Measurements from ENCODE around the gene CLMP.

DNA sequence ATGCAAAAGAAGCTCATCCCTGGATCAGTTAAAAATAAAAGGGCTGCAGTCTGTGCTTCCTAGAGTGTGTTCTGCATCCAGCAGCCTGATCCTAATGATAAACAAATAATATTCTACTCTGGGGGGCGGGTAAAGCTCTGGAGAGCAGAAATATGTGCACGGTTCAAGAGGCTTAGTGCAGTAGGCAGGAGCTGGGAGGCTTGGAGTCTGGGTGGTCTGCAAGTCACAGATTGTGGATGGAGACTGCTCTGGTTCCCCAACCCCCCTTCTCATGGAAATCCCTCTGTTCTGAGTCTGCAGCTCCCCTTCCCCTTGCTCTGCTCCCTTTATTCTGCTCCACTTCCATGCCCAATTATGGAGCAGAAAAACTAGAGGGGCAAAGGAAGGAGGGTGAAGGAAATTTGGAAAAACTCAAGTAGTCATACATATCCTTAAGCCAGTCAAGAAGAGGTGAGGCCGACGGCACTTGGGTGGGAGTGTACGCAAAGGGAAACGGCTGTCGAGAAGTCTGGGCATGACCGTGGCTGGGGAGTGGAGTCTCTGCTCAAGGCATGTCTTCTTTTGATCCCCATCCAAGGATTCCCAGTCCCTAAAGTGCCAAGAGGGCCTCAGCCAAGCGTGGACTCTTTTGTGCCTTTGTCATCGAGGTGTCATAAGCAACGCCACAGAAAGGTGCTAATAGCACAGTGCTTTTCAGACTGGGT is 16.3 kb upstream of the CLMP start:
- TF ChIP-seq, protein P1, sequence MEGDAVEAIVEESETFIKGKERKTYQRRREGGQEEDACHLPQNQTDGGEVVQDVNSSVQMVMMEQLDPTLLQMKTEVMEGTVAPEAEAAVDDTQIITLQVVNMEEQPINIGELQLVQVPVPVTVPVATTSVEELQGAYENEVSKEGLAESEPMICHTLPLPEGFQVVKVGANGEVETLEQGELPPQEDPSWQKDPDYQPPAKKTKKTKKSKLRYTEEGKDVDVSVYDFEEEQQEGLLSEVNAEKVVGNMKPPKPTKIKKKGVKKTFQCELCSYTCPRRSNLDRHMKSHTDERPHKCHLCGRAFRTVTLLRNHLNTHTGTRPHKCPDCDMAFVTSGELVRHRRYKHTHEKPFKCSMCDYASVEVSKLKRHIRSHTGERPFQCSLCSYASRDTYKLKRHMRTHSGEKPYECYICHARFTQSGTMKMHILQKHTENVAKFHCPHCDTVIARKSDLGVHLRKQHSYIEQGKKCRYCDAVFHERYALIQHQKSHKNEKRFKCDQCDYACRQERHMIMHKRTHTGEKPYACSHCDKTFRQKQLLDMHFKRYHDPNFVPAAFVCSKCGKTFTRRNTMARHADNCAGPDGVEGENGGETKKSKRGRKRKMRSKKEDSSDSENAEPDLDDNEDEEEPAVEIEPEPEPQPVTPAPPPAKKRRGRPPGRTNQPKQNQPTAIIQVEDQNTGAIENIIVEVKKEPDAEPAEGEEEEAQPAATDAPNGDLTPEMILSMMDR (IDR thresholded peaks at IDR 0.05): no peak
- TF ChIP-seq POLR2A (IDR thresholded peaks at IDR 0.05): no peak

Measured in ovary (tissue), 3 donors.